Globus pallidus (tissue), 1 donor: Measurements from ENCODE around the gene SAMHD1.
"Not testable (repeated sequence)": the region's sequence is repeated elsewhere in the genome, so short reads cannot be mapped to it uniquely, and the experiment has no call there.

Source experiments
- DNase-seq: peaks from one replicate; pipeline ENCODE4 v3.0.0-alpha.2; 2015; ENCODE audit warnings: low spot score

The SAMHD1 gene

GRCh38 chr20:36851490-36851889 is 100.0 kb downstream of the SAMHD1 start:
- no peak for DNase-seq

GRCh38 chr20:36850759-36851158 is 100.7 kb downstream of the SAMHD1 start:
- DNase-seq, result no peak

DNA sequence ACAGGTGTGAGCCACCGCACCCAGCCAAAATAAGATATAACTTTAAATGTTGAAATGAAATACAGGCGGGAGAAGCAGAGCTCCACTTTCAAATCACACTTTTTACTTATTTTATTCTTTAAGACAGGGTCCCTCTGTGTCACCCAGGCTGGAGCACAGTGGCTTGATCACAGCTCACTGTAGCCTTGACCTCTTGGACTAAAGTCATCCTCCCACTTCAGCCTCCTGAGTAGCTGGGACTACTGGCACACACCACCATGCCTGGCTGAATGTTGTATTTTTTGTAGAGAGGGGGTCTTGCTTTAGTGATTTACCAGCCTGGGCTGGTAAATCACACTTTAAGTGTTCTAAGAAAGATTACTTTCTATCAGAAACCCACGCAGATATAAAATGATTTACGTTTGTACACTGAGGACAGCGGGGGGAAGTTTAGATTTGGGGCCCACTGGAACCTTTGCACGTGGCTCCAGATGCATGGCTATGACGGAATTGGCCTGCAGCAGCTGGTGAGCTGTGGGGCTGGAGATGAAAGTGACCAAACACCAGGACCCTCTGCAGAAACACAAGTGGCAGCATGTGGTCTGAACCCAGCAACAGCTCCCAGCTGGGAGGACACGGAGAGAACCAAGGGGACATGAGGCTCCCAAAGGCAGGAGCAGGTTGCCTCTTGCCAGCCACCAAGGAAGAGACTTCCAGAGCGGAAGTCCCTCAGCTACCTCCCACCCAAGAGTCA is 102.0 kb downstream of the SAMHD1 start:
- no peak for DNase-seq

- no peak for DNase-seq
Measured at GRCh38 chr20:36848677-36849076, 102.8 kb downstream of the SAMHD1 start.

DNA sequence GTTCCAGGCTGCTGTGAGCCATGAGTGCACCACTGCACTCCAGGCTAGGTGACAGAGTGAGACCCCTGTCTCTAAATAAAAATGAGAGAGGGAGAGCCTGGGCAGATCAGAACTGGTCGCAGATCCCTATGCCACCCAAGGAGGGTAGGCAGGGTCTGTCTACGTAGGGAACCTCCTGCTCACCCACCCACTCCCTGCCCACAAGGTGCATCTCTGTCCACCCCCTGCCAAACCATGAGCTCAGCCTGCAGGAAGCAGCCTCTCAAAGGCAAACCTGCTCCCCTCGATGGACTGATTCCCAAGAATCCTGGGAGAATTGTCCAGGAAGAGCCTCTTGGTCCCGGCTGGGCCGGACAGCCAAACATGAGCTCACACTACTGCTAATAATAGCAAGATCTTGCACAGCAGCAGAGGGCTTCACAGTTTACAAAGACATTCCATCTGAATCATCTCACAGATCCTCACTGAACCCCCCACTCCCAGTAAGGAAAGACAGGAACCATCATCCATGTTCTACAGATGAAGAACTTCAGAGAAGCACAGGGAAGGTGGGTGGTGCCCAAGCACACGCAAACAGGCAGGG is 103.3 kb downstream of the SAMHD1 start:
- DNase-seq, result no peak

GRCh38 chr20:36847710-36848040 is 103.8 kb downstream of the SAMHD1 start:
- DNase-seq, result no peak

DNA sequence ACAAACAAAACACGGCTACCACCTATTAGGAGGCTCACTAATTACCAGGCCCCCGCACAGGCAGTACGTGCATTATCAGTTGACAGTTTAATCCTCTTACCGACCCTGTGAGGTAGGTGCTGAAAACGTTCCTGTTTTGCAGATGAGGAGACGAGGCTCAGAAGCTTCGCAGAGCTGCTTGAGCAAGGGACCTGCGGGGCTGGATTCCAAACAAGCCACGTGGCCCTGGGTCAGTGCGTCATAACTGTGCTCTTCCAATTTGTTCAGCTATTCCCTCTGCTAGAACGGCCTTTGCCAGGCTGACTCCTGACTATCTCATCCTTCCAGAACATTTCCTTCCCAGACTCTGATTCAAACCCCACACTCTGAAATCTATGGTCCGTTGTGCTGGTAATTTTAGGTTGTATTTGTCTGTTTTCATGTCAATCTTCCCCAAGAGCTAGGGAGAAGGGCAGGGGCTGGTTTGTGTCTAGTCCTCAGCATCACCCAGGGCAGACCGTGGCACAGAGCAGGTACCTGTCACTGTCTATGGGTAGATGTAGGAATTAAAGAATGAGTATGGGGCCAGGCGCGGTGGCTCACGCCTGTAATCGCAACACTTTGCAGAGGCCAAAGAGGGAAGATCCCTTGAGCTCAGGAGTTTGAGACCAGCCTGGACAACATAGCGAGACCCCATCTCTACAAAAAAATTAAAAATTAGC is 104.3 kb downstream of the SAMHD1 start:
- peak; percentile 85 for DNase-seq

DNA sequence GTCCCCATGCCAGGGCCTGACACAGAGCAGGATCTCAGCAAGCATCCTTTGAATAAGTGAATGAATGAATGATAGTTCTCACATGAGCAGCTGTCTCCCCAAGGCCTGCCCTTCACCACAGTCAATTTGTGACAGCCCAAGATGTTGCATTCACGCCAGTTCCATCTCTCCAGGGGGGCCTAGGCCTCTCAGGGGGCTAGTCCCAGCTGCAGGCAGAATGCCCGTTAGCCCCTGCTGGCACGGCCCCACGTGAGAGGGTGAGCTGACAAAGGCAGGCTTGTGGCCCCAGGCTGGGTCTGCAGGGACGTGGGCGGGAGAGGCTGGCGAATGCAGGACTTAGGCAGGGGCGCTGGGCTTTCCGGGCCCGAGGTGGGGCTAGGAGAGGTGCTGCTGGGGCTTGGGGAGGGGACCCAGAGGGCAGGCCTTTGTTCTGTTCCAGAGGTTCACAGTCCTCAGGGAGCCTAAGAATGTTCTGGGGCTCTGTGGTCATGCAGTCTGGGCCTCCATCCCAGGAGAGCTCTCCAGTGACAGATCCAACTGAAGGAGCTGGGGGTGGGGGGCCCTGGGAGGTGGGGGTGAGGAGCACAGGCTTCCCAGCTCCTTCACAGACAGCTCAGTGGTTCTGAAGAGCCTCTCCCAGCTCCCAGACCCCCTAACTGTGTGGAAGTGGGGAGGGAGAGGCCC is 106.1 kb downstream of the SAMHD1 start:
- peak; percentile 82 for DNase-seq

DNA sequence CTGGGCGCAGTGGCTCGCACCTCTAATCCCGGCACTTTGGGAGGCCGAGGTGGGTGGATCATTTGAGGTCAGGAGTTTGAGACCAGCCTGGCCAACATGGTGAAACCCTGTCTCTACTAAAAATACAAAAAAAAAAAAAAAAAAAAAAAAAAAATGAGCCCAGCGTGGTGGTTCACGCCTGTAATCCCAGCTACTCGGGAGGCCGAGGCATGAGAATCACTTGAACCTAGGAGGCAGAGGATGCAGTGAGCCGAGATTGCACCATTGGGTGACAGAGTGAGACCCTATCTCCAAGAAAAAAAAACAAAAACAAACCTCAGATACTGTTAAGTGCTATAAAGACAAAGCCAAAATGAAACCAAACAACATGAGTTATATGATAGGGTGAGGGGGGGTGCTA is 110.5 kb downstream of the SAMHD1 start:
- DNase-seq, result not testable (repeated sequence)
